NCI-H2227 (cell line): ENCODE results near the gene HK2.
"Not testable (repeated sequence)": the region's sequence is repeated elsewhere in the genome, so short reads cannot be mapped to it uniquely, and the experiment has no call there.

Experiments used
- DNase-seq: peaks from one replicate; lab custom pipeline; 2025; ENCODE audit not compliant: unreplicated experiment; lab: John Stamatoyannopoulos, UW

The HK2 gene

GRCh38 chr2:74893332-74893731 lies 59.4 kb downstream of the HK2 start:
- DNase-seq, result no peak

- no peak for DNase-seq
Measured at GRCh38 chr2:74894272-74894981, 60.5 kb downstream of the HK2 start.

GRCh38 chr2:74895001-74895400 lies 61.1 kb downstream of the HK2 start:
- no peak for DNase-seq

GRCh38 chr2:74896232-74896631 lies 62.3 kb downstream of the HK2 start:
- no peak for DNase-seq

- DNase-seq, result not testable (repeated sequence)
Measured at GRCh38 chr2:74900225-74900624, 66.3 kb downstream of the HK2 start.

GRCh38 chr2:74902281-74902860 lies 68.4 kb downstream of the HK2 start:
- no peak for DNase-seq

- DNase-seq, result no peak
Measured at GRCh38 chr2:74906395-74906794, 72.5 kb downstream of the HK2 start.

GRCh38 chr2:74907560-74907959 lies 73.6 kb downstream of the HK2 start:
- DNase-seq, result not testable (repeated sequence)

GRCh38 chr2:74908748-74909444 lies 75.0 kb downstream of the HK2 start:
- DNase-seq, result peak; percentile 13

GRCh38 chr2:74910245-74910644 lies 76.3 kb downstream of the HK2 start:
- DNase-seq, result no peak

- no peak for DNase-seq
Measured at GRCh38 chr2:74911061-74911460, 77.1 kb downstream of the HK2 start.

GRCh38 chr2:74915743-74916142 lies 81.8 kb downstream of the HK2 start:
- no peak for DNase-seq

- no peak for DNase-seq
Measured at GRCh38 chr2:74916394-74916793, 82.5 kb downstream of the HK2 start.

- no peak for DNase-seq
Measured at GRCh38 chr2:74917702-74918619, 84.0 kb downstream of the HK2 start.

- DNase-seq, result peak; percentile 86
Measured at GRCh38 chr2:74919827-74920226, 85.9 kb downstream of the HK2 start.

- DNase-seq, result no peak
Measured at GRCh38 chr2:74921236-74921736, 87.4 kb downstream of the HK2 start.

GRCh38 chr2:74922592-74923227 lies 88.8 kb downstream of the HK2 start:
- DNase-seq, result no peak

- DNase-seq, result no peak
Measured at GRCh38 chr2:74924463-74925265, 90.7 kb downstream of the HK2 start.

- DNase-seq, result no peak
Measured at GRCh38 chr2:74925361-74925786, 91.4 kb downstream of the HK2 start.

GRCh38 chr2:74927621-74928020 lies 93.7 kb downstream of the HK2 start:
- DNase-seq, result no peak
